K562 (cell line): ENCODE data around the gene PTPRM. TPM values are rescaled to one million over a fixed set of nuclear protein-coding genes. Genes with fewer than 3 reads are reported as not detected.

ENCODE experiments used
- ATAC-seq: fragments of 200-7000 bp; cut with Tn5 transposase; 3 replicates; pipeline ENCODE4 v1.9.1; 2020; ENCODE audit warnings: moderate library complexity
- BruUV-seq: library from RNA; stranded (reverse); fragments of 400-500 nt; replicated peaks from 2 replicates; lab custom pipeline; 2021; lab: Mats Ljungman, UMichigan
- CTCF ChIA-PET: fragments of 300-600 bp; formaldehyde crosslinking; extraction: SDS; loops from one replicate; lab custom pipeline; 2021; ENCODE audit warnings: low intra/inter-chr PET ratio; lab: Yijun Ruan, JAX
- POLR2A ChIA-PET: fragments of 300-600, 350-650 bp; sonication (Branson Sonifier 250); formaldehyde crosslinking; extraction: SDS; loops from one replicate; lab custom pipeline; 2021; ENCODE audit warnings: antibody characterized with exemption, inconsistent platforms; lab: Yijun Ruan, JAX
- DNase-seq, 4 experiments: peaks; one replicate each; pipeline versions ENCODE4 v3.0.0 to v3.0.0-alpha.2; 2011 to 2018; ENCODE audit warnings: low spot score in 3 of 4, mixed read lengths in 3 of 4; ENCODE audit errors: extremely low read depth in 1 of 4
- FAIRE-seq: peaks from 2 replicates; lab custom pipeline; 2011; peaks lifted over from hg19 to GRCh38; lab: Jason Lieb, UNC
- H2AFZ ChIP-seq: 2 replicates; pipeline ENCODE4 v1.6.0; 2011; ENCODE audit warnings: low read depth, low read length, control low read depth, inconsistent platforms
- H3K27ac ChIP-seq: fragments of 200-600 bp; 3 replicates; pipeline ENCODE4 v1.8.0; 2011; ENCODE audit warnings: low read depth, mild to moderate bottlenecking, control low read depth, inconsistent platforms, low read length, moderate library complexity, mixed read lengths; ENCODE audit errors: extremely low read depth
- H3K27me3 ChIP-seq, 2 experiments: fragments of 300-600 bp in 1 of 2; 2 replicates in 1 of 2; 3 replicates in 1 of 2; pipeline versions ENCODE4 v1.6.0 to v1.8.0; 2011; ENCODE audit warnings: inconsistent platforms in 2 of 2, low read length in 2 of 2, mild to moderate bottlenecking in 1 of 2, mixed read lengths in 1 of 2, moderate library complexity in 1 of 2; ENCODE audit not compliant: control insufficient read depth in 2 of 2, insufficient read depth in 2 of 2
- H3K36me3 ChIP-seq: fragments of 300-600 bp; 3 replicates; pipeline ENCODE4 v1.8.0; 2011; ENCODE audit warnings: mild to moderate bottlenecking, low read length, inconsistent platforms; ENCODE audit not compliant: control insufficient read depth, insufficient read depth
- H3K4me1 ChIP-seq, 2 experiments: fragments of 200-600 bp in 1 of 2; replicated peaks in 1 of 2; 2 replicates in 1 of 2; 3 replicates in 1 of 2; pipeline versions ENCODE4 v1.5.1 to v1.8.0; 2011; ENCODE audit warnings: inconsistent platforms in 2 of 2, low read length in 2 of 2, mild to moderate bottlenecking in 1 of 2, mixed read lengths in 1 of 2, moderate library complexity in 1 of 2; ENCODE audit not compliant: control insufficient read depth in 2 of 2, insufficient read depth in 2 of 2
- H3K4me2 ChIP-seq: 2 replicates; pipeline ENCODE4 v1.6.1; 2011; ENCODE audit warnings: low read length, control low read depth, inconsistent platforms, mixed read lengths; ENCODE audit not compliant: insufficient read depth
- H3K4me3 ChIP-seq: fragments of 200-600 bp; sonication (generic), shearing (Covaris generic); 2 replicates; pipeline ENCODE4 v1.5.1; 2016; ENCODE audit warnings: control low read depth, inconsistent platforms
- H3K79me2 ChIP-seq: fragments of 200-600 bp; 3 replicates; pipeline ENCODE4 v1.8.0; 2011; ENCODE audit warnings: low read length, inconsistent platforms; ENCODE audit not compliant: control insufficient read depth, insufficient read depth
- H3K9ac ChIP-seq, 2 experiments: 2 replicates each; pipeline versions ENCODE4 v1.6.0 to v1.6.1; 2011; ENCODE audit warnings: low read depth in 2 of 2, low read length in 2 of 2, control low read depth in 1 of 2, inconsistent platforms in 1 of 2, mild to moderate bottlenecking in 1 of 2, mixed read lengths in 1 of 2; ENCODE audit not compliant: insufficient read depth in 1 of 2
- H3K9me1 ChIP-seq: one replicate; pipeline ENCODE4 v1.6.0; 2011; ENCODE audit warnings: inconsistent platforms, mild to moderate bottlenecking, low read length, moderate library complexity; ENCODE audit not compliant: control insufficient read depth, insufficient read depth
- H3K9me3 ChIP-seq: replicated peaks from 2 replicates; pipeline ENCODE4 v1.5.1; 2011; ENCODE audit warnings: low read depth, low read length, inconsistent platforms; ENCODE audit not compliant: control insufficient read depth, insufficient read depth
- H4K20me1 ChIP-seq: replicated peaks from 2 replicates; pipeline ENCODE4 v1.6.1; 2011; ENCODE audit warnings: low read length, inconsistent platforms, mixed read lengths; ENCODE audit not compliant: control insufficient read depth, insufficient read depth
- CBFA2T2 ChIP-seq: fragments of 450-650 bp; conservative IDR thresholded peaks from 2 replicates; pipeline ENCODE4 v1.6.1; 2017; ENCODE audit warnings: mild to moderate bottlenecking
- CSDE1 ChIP-seq, 2 experiments: fragments of 450-650 bp; IDR thresholded peaks; 2 replicates each; pipeline ENCODE4 v1.6.1; 2016; ENCODE audit warnings: mild to moderate bottlenecking in 1 of 2
- E2F3 ChIP-seq: fragments of 250-450 bp; sonication (Bioruptor Pico); IDR thresholded peaks from 2 replicates; pipeline ENCODE4 v1.4.0; 2020; ENCODE audit warnings: mild to moderate bottlenecking
- KDM1A ChIP-seq, 2 experiments: fragments of 450-650 bp; IDR thresholded peaks; 2 replicates each; pipeline ENCODE4 v1.6.1; 2016; ENCODE audit warnings: mild to moderate bottlenecking in 2 of 2
- PPARD ChIP-seq: fragments of 250-450 bp; sonication (Bioruptor Pico); IDR thresholded peaks from 2 replicates; pipeline ENCODE4 v1.8.0; 2022; ENCODE audit warnings: inconsistent platforms, mild to moderate bottlenecking, moderate library complexity
- RAD21 ChIP-seq, 2 experiments: fragments of 250-450 bp in 1 of 2; fragments of 450-650 bp in 1 of 2; sonication (Bioruptor Pico) in 1 of 2; formaldehyde crosslinking in 1 of 2; IDR thresholded peaks in 1 of 2; conservative IDR thresholded peaks in 1 of 2; 2 replicates each; pipeline versions ENCODE4 v1.4.0 to v1.8.0; 2020 to 2022; ENCODE audit warnings: mild to moderate bottlenecking in 2 of 2, moderate library complexity in 1 of 2
- ZKSCAN3 ChIP-seq: fragments of 250-450 bp; sonication (Bioruptor Pico); IDR thresholded peaks from 2 replicates; pipeline ENCODE4 v1.4.0; 2020
- ZNF175 ChIP-seq: fragments of 200-800 bp; sonication (Bioruptor generic); IDR thresholded peaks from 2 replicates; pipeline ENCODE4 v1.6.1; 2016; ENCODE audit warnings: low read depth, mild to moderate bottlenecking, missing genetic modification characterization, missing compliant biosample characterization
- ZNF41 ChIP-seq: fragments of 250-450 bp; sonication (Bioruptor Pico); conservative IDR thresholded peaks from 2 replicates; pipeline ENCODE4 v1.4.0; 2020; ENCODE audit warnings: mild to moderate bottlenecking
- WGBS: fragments of 100-300 bp; shearing (Covaris generic); methylation state at CpG from one replicate; pipeline ENCODE4 v1.1.6; 2016; ENCODE audit warnings: low coverage, mixed read lengths; ENCODE audit not compliant: insufficient coverage; ENCODE audit errors: missing lambda C conversion rate; 5-methylcytosine and 5-hydroxymethylcytosine counted together
- in situ Hi-C: fragments of 300-500 bp; cut with MboI; formaldehyde crosslinking; loops from 4 replicates; pipeline ENCODE4 v1.15.0; 2018; ENCODE audit warnings: inconsistent platforms, mixed read lengths
- intact Hi-C: fragments of 100-400 bp; cut with micrococcal nuclease; formaldehyde crosslinking; loops from 2 replicates; pipeline ENCODE4 v1.14.2; 2022
- polyA plus RNA-seq, 8 experiments: library from polyadenylated mRNA; depleted of rRNA in 4 of 8; stranded (reverse) in 5 of 8; unstranded in 3 of 8; fragments of >200 nt; fragmentation: Nextera tagmentation in 2 of 8; fragmentation: Illumina TruSeq in 1 of 8; extraction: Ambion mirVana in 2 of 8; extraction: Trizol in 1 of 8; gene quantifications; 2 replicates each; pipeline versions ENCODE4 v1.2.1 to v1.2.3, GENCODE V29; 2011 to 2014; ENCODE audit warnings: inconsistent platforms in 1 of 8, missing spikeins in 1 of 8
- total RNA-seq, 7 experiments: library from RNA; depleted of rRNA in 6 of 7; stranded (reverse); fragments of >200 nt in 6 of 7; fragmentation: Illumina TruSeq in 2 of 7; extraction: Trizol in 2 of 7; gene quantifications; 2 replicates each; pipeline versions ENCODE4 v1.2.1 to v1.2.3, GENCODE V29; 2011 to 2021; ENCODE audit warnings: low replicate concordance in 1 of 7
- TF ChIP-seq, protein P1 (sequence below): fragments of 450-650 bp; IDR thresholded peaks from 2 replicates; pipeline ENCODE4 v1.6.1; 2016; ENCODE audit warnings: mild to moderate bottlenecking
- TF ChIP-seq, protein P2 (sequence below), 3 experiments: IDR thresholded peaks in 2 of 3; conservative IDR thresholded peaks in 1 of 3; 2 replicates each; pipeline ENCODE4 v1.5.1; 2011 to 2012; ENCODE audit warnings: low read length in 3 of 3, mild to moderate bottlenecking in 3 of 3, control low read depth in 2 of 3, improper control_type of control experiment in 1 of 3, inconsistent platforms in 1 of 3, low read depth in 1 of 3, mixed read lengths in 1 of 3, moderate library complexity in 1 of 3; ENCODE audit not compliant: insufficient read depth in 2 of 3
- TF ChIP-seq, protein P3 (sequence below): sonication (generic); formaldehyde crosslinking; IDR thresholded peaks from 2 replicates; pipeline ENCODE4 v1.8.0; 2023; ENCODE audit warnings: missing genetic modification reagents, mild to moderate bottlenecking, borderline replicate concordance

The PTPRM gene
- total and polyA plus RNA-seq, 9 of the 15 experiments (the other 6 are each of a cell fraction or from before 2014, with no cell fraction given): 0.03 to 0.16 (median 0.08) TPM; not detected in 3

DNA sequence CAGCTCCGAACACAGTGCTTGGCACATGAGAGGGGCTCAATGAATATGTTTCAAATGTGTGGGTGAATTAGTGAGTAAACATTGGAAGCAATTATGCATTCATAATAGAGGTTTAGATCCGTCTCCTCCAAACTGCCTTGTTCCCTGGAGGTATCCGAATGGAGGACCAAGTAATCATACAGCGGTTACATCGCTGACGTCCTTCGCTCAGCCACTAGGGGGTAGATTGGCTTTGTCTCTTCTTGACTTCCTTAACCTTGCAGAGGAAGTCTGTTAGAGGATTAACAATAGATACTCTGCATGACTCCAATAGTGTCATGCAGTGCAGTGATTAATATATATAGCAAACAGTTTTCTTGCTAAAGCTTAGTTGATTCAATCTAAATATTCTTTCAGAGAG is 517.0 kb downstream of the PTPRM start:
- Histone ChIP-seq H4K20me1 (no peaks in the 10 kb centered on the region), H3K79me2 (no peaks in the 10 kb centered on the region), H2AFZ (no peak overlapping the region), H3K4me2 (no peak overlapping the region), H3K9me1 (no peaks in the 10 kb centered on the region), H3K36me3 (no peaks in the 10 kb centered on the region), H3K27me3 (no peaks in the 10 kb centered on the region), H3K4me1 (no peaks in the 10 kb centered on the region), H3K9me3 (no peaks in the 10 kb centered on the region), H3K9ac (no peak overlapping the region), H3K4me3 (no peak overlapping the region), H3K27ac (no peak overlapping the region)
- DNase-seq (peak; percentile 37 to 39 (median 37)), ATAC-seq (peak; percentile 84), FAIRE-seq (peak; percentile 66)
- 4% methylated on average over 7 of the region's 7 CpGs for WGBS
- TF ChIP-seq PPARD (no peak), ZNF41 (CRISPR knock-in tag) (no peak), ZNF175 (no peak), E2F3 (CRISPR knock-in tag) (no peak), CSDE1 (IDR thresholded peaks at IDR 0.05) (no peak), RAD21 (CRISPR knock-in tag; conservative IDR thresholded peaks at IDR 0.05 in 1 of 2, IDR thresholded peaks at IDR 0.05 in 1 of 2) (0 out of 4 replicates have a peak, but pooled peaks of 1 of the 2 experiments have one; percentile 18), ZKSCAN3 (CRISPR knock-in tag) (no peak), KDM1A (IDR thresholded peaks at IDR 0.05) (no peak), CBFA2T2 (no peak)
- TF ChIP-seq, protein P1, sequence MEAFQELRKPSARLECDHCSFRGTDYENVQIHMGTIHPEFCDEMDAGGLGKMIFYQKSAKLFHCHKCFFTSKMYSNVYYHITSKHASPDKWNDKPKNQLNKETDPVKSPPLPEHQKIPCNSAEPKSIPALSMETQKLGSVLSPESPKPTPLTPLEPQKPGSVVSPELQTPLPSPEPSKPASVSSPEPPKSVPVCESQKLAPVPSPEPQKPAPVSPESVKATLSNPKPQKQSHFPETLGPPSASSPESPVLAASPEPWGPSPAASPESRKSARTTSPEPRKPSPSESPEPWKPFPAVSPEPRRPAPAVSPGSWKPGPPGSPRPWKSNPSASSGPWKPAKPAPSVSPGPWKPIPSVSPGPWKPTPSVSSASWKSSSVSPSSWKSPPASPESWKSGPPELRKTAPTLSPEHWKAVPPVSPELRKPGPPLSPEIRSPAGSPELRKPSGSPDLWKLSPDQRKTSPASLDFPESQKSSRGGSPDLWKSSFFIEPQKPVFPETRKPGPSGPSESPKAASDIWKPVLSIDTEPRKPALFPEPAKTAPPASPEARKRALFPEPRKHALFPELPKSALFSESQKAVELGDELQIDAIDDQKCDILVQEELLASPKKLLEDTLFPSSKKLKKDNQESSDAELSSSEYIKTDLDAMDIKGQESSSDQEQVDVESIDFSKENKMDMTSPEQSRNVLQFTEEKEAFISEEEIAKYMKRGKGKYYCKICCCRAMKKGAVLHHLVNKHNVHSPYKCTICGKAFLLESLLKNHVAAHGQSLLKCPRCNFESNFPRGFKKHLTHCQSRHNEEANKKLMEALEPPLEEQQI: no peak
- TF ChIP-seq, protein P2, sequence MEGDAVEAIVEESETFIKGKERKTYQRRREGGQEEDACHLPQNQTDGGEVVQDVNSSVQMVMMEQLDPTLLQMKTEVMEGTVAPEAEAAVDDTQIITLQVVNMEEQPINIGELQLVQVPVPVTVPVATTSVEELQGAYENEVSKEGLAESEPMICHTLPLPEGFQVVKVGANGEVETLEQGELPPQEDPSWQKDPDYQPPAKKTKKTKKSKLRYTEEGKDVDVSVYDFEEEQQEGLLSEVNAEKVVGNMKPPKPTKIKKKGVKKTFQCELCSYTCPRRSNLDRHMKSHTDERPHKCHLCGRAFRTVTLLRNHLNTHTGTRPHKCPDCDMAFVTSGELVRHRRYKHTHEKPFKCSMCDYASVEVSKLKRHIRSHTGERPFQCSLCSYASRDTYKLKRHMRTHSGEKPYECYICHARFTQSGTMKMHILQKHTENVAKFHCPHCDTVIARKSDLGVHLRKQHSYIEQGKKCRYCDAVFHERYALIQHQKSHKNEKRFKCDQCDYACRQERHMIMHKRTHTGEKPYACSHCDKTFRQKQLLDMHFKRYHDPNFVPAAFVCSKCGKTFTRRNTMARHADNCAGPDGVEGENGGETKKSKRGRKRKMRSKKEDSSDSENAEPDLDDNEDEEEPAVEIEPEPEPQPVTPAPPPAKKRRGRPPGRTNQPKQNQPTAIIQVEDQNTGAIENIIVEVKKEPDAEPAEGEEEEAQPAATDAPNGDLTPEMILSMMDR (IDR thresholded peaks at IDR 0.05 in 2 of 3, conservative IDR thresholded peaks at IDR 0.05 in 1 of 3; ENCODE audit: insufficient read depth in 2 of 3, low read depth in 1 of 3, low read length in 3 of 3): peak; percentile 36 to 49 (median 43); a peak in 4 of 6 replicates
- TF ChIP-seq, protein P3, sequence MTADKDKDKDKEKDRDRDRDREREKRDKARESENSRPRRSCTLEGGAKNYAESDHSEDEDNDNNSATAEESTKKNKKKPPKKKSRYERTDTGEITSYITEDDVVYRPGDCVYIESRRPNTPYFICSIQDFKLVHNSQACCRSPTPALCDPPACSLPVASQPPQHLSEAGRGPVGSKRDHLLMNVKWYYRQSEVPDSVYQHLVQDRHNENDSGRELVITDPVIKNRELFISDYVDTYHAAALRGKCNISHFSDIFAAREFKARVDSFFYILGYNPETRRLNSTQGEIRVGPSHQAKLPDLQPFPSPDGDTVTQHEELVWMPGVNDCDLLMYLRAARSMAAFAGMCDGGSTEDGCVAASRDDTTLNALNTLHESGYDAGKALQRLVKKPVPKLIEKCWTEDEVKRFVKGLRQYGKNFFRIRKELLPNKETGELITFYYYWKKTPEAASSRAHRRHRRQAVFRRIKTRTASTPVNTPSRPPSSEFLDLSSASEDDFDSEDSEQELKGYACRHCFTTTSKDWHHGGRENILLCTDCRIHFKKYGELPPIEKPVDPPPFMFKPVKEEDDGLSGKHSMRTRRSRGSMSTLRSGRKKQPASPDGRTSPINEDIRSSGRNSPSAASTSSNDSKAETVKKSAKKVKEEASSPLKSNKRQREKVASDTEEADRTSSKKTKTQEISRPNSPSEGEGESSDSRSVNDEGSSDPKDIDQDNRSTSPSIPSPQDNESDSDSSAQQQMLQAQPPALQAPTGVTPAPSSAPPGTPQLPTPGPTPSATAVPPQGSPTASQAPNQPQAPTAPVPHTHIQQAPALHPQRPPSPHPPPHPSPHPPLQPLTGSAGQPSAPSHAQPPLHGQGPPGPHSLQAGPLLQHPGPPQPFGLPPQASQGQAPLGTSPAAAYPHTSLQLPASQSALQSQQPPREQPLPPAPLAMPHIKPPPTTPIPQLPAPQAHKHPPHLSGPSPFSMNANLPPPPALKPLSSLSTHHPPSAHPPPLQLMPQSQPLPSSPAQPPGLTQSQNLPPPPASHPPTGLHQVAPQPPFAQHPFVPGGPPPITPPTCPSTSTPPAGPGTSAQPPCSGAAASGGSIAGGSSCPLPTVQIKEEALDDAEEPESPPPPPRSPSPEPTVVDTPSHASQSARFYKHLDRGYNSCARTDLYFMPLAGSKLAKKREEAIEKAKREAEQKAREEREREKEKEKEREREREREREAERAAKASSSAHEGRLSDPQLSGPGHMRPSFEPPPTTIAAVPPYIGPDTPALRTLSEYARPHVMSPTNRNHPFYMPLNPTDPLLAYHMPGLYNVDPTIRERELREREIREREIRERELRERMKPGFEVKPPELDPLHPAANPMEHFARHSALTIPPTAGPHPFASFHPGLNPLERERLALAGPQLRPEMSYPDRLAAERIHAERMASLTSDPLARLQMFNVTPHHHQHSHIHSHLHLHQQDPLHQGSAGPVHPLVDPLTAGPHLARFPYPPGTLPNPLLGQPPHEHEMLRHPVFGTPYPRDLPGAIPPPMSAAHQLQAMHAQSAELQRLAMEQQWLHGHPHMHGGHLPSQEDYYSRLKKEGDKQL: no peak
- intact Hi-C loops (no loop called here), in situ Hi-C loops (no loop called here)
- ChIA-PET CTCF (no interaction called here), POLR2A (no interaction called here)
- BruUV-seq: no TSS peak
